ENCODE measurements around the gene GALNT14.

DNA sequence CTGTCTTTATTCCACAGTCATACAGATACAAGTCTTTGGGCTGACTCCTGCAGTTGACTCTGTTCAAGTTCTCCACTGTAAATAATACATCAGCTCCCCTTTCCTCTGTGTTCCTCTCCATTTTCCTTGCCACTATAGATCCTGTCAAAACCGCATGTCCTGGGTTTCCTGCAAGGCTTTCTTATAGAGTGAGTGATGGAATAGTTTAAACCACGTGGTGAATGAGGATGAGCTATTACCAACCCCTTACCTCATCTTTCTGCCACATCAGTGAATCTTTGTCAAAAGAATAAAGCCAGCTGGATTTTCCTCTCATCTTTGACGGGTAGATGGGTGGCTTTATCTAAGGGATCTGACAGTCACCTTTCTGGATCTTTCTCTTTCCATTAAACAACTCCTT, 3.9 kb upstream of the GALNT14 start:
- TF ChIP-seq, protein P1, sequence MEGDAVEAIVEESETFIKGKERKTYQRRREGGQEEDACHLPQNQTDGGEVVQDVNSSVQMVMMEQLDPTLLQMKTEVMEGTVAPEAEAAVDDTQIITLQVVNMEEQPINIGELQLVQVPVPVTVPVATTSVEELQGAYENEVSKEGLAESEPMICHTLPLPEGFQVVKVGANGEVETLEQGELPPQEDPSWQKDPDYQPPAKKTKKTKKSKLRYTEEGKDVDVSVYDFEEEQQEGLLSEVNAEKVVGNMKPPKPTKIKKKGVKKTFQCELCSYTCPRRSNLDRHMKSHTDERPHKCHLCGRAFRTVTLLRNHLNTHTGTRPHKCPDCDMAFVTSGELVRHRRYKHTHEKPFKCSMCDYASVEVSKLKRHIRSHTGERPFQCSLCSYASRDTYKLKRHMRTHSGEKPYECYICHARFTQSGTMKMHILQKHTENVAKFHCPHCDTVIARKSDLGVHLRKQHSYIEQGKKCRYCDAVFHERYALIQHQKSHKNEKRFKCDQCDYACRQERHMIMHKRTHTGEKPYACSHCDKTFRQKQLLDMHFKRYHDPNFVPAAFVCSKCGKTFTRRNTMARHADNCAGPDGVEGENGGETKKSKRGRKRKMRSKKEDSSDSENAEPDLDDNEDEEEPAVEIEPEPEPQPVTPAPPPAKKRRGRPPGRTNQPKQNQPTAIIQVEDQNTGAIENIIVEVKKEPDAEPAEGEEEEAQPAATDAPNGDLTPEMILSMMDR (IDR thresholded peaks at IDR 0.05 in 8 of 11, conservative IDR thresholded peaks at IDR 0.05 in 3 of 11), result no peak
- no peak for TF ChIP-seq POLR2A (IDR thresholded peaks at IDR 0.05)
- no peak for TF ChIP-seq POLR2AphosphoS5 (IDR thresholded peaks at IDR 0.05)
